Measurements from ENCODE around the gene CUL4A.

CUL4A gene

GRCh38 chr13:113293686-113294085 lies 84.3 kb downstream of the CUL4A start:
- Mint-ChIP-seq H3K4me3 (peak overlapping the region in 2 of 3 experiments; percentile 60 to 81), H3K4me1 (peaks cover 40% of the 10 kb centered on the region), H3K36me3 (ENCODE audit: low read depth) (no peaks in the 10 kb centered on the region), H3K9me3 (no peaks in the 10 kb centered on the region), H3K27ac (peak overlapping the region in 1 of 3 experiments; percentile 49), H3K27me3 (ENCODE audit: low read depth) (peaks cover 16% of the 10 kb centered on the region)
- TF ChIP-seq, protein P1, sequence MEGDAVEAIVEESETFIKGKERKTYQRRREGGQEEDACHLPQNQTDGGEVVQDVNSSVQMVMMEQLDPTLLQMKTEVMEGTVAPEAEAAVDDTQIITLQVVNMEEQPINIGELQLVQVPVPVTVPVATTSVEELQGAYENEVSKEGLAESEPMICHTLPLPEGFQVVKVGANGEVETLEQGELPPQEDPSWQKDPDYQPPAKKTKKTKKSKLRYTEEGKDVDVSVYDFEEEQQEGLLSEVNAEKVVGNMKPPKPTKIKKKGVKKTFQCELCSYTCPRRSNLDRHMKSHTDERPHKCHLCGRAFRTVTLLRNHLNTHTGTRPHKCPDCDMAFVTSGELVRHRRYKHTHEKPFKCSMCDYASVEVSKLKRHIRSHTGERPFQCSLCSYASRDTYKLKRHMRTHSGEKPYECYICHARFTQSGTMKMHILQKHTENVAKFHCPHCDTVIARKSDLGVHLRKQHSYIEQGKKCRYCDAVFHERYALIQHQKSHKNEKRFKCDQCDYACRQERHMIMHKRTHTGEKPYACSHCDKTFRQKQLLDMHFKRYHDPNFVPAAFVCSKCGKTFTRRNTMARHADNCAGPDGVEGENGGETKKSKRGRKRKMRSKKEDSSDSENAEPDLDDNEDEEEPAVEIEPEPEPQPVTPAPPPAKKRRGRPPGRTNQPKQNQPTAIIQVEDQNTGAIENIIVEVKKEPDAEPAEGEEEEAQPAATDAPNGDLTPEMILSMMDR (IDR thresholded peaks at IDR 0.05; ENCODE audit: unreplicated experiment in 3 of 3): no peak

DNA sequence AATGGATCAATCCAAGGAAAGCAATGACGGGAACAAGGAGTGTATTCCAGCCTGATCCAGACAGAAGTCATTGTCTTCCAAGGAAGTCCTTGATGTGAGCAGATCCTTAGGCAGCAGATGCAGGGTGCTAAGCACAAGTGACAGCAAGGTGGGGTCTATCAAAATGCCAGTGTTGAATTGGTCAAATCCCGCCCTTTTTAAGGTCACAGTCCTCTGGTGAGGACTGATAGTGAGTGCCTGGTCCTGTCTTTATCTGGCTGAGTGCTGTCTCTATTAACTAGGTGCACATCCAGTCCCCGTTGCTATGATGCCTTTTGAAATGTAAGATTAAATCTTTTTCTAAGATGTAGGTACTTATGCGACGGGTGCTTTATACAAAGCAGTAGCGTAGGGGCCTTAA lies 86.4 kb downstream of the CUL4A start:
- Mint-ChIP-seq H3K36me3 (ENCODE audit: low read depth) (no peaks in the 10 kb centered on the region), H3K4me1 (peaks cover 41% of the 10 kb centered on the region), H3K27me3 (ENCODE audit: low read depth) (peaks cover 13% of the 10 kb centered on the region), H3K9me3 (no peaks in the 10 kb centered on the region), H3K27ac (peak overlapping the region; percentile 11 to 82 (median 54)), H3K4me3 (peak overlapping the region; percentile 95 to 99 (median 99))
- TF ChIP-seq, protein P1 (IDR thresholded peaks at IDR 0.05; ENCODE audit: unreplicated experiment in 3 of 3): no peak

DNA sequence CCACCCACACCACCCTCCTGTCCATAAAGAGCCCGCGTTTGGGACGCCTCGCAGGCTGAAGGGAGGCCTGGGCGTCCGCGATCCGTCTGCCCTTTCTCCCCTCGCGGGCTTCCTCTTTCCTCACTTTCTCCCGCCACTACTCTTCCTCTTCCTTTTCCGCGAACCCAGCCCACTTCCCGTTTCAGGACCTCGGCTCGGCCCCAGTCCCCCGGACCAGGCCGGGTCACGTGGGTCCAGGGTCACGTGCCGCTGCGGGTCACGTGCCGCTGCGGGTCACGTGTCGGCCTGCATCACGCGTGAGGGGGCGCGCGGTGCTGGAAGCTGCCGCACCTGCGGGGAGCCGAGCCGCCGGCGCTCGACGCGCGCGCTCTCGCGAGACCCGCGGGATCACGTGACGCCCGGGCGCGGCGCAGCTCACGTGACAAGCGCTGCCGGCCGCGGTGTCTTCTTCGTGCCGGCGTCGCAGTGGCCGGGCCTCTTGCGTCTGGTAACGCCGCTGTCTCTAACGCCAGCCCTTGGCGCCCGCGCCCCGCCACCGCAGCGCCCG lies 87.5 kb downstream of the CUL4A start, which contains the start of gene LAMP1:
Gene LAMP1 (plus strand): TSS at position 417 of the 547 bp plus-strand sequence. CDS start 196 bp downstream, outside the sequence.
- Mint-ChIP-seq H3K27ac (peak within 1 kb of the TSS; percentile 96 to 99 (median 97)), H3K27me3 (ENCODE audit: low read depth) (peaks cover 9% of the 10 kb centered on the region), H3K36me3 (ENCODE audit: low read depth) (no peaks in the 10 kb centered on the region), H3K4me1 (peaks cover 37% of the 10 kb centered on the region), H3K4me3 (peak within 1 kb of the TSS; percentile 98 to 99 (median 99)), H3K9me3 (no peaks in the 10 kb centered on the region)
- TF ChIP-seq, protein P1 (IDR thresholded peaks at IDR 0.05; ENCODE audit: unreplicated experiment in 3 of 3): no peak

DNA sequence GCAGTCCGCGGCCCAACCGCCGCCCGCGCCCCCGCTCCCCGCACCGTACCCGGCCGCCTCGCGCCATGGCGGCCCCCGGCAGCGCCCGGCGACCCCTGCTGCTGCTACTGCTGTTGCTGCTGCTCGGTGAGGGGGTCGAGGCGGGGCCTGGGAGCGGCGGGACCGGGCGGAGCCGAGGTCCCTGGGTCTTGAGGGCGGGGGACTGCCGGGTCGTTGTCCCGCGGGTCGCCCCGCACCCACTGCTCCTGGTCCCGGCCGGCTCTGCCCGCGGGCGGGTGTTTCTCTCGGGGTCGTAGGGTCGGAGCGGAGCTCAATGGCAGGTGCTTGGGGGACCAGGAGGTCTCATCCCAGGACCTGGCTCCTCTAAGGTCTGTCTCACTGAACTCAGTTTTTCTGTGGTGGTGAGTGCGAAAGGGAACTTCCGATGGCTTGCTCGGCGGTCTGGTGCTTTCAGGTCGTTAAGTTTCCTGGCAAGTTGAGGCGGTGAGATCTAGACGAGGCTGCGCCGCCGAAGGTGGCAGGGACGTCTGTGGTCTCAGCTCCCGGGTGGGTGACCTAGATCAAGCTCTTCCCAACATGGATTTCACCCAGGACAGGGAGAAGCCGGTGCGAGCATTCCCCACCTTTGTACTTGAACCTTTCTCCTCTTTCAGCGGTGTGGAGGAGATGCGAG lies 88.1 kb downstream of the CUL4A start:
- H3K27me3 Mint-ChIP-seq (ENCODE audit: low read depth): peaks cover 9% of the 10 kb centered on the region
- H3K9me3 Mint-ChIP-seq: no peaks in the 10 kb centered on the region
- H3K4me1 Mint-ChIP-seq: peaks cover 31% of the 10 kb centered on the region
- peak overlapping the region; percentile 93 to 99 (median 98) for H3K4me3 Mint-ChIP-seq
- TF ChIP-seq, protein P1 (IDR thresholded peaks at IDR 0.05; ENCODE audit: unreplicated experiment in 3 of 3): no peak
- H3K27ac Mint-ChIP-seq: peak overlapping the region; percentile 21 to 87 (median 79)
- H3K36me3 Mint-ChIP-seq (ENCODE audit: low read depth): no peaks in the 10 kb centered on the region

- Mint-ChIP-seq H3K27ac (peak overlapping the region; percentile 21 to 87 (median 79)), H3K27me3 (ENCODE audit: low read depth) (peaks cover 9% of the 10 kb centered on the region), H3K4me1 (peaks cover 29% of the 10 kb centered on the region), H3K4me3 (peak overlapping the region; percentile 93 to 99 (median 98)), H3K9me3 (no peaks in the 10 kb centered on the region), H3K36me3 (ENCODE audit: low read depth) (no peaks in the 10 kb centered on the region)
- TF ChIP-seq, protein P1 (IDR thresholded peaks at IDR 0.05; ENCODE audit: unreplicated experiment in 3 of 3): no peak
Measured at GRCh38 chr13:113298043-113298945, 88.9 kb downstream of the CUL4A start.

Data from nephron (organoid).